ENCODE results near the gene TRIOBP.

Gene TRIOBP

DNA sequence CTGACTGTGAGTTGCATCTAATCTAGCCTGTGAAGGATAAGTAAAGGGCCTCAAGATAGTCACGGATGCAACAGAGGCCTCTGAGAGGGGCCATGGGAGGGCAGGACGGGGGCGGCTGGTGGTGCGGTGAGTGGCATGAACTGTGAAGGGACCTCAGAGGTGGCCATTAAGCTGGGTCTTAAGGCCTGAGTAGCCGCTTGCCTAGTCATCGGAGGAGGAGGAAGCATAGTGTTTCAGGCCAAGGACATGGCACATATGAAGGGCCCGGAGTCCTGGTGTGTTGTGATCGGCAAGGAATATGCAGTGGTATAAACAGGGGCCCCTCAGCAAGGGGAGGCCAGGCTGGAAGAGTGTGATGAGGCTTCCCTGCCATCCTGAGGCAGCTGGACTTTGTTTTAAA, 51.8 kb downstream of the TRIOBP start:
- TF ChIP-seq, protein P1, sequence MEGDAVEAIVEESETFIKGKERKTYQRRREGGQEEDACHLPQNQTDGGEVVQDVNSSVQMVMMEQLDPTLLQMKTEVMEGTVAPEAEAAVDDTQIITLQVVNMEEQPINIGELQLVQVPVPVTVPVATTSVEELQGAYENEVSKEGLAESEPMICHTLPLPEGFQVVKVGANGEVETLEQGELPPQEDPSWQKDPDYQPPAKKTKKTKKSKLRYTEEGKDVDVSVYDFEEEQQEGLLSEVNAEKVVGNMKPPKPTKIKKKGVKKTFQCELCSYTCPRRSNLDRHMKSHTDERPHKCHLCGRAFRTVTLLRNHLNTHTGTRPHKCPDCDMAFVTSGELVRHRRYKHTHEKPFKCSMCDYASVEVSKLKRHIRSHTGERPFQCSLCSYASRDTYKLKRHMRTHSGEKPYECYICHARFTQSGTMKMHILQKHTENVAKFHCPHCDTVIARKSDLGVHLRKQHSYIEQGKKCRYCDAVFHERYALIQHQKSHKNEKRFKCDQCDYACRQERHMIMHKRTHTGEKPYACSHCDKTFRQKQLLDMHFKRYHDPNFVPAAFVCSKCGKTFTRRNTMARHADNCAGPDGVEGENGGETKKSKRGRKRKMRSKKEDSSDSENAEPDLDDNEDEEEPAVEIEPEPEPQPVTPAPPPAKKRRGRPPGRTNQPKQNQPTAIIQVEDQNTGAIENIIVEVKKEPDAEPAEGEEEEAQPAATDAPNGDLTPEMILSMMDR (IDR thresholded peaks at IDR 0.05; ENCODE audit: low read length, missing control alignments): no peak
- no peak overlapping the region for H3K4me3 ChIP-seq (replicated peaks; ENCODE audit: low read depth, low read length)

DNA sequence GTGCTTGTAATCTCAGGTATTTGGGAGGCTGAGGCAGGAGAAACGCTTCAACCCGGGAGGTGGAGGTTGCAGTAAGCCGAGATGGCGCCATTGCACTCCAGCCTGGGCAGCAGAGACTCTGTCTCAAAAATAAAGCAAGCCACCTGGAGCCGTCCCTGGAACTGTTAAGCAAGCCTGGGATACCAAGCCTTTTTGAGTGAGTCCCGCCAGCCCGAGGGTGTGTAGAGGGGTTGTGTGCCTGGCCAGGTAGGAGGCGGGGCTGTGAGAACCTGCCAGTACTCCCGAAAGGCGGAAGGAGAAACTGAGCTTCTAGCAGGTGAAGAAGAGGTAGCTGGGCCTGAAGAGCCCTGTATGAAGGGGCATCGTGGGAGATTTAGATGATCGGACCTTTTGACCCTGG, 52.4 kb downstream of the TRIOBP start:
- TF ChIP-seq, protein P1 (IDR thresholded peaks at IDR 0.05; ENCODE audit: low read length, missing control alignments): no peak
- no peak for DNase-seq (ENCODE audit: low read depth)
- H3K4me3 ChIP-seq (replicated peaks; ENCODE audit: low read depth, low read length): no peak overlapping the region

More for the DNA sequence above, 51.8 kb downstream of the TRIOBP start:
- no peak for DNase-seq (ENCODE audit: low read depth)

DNA sequence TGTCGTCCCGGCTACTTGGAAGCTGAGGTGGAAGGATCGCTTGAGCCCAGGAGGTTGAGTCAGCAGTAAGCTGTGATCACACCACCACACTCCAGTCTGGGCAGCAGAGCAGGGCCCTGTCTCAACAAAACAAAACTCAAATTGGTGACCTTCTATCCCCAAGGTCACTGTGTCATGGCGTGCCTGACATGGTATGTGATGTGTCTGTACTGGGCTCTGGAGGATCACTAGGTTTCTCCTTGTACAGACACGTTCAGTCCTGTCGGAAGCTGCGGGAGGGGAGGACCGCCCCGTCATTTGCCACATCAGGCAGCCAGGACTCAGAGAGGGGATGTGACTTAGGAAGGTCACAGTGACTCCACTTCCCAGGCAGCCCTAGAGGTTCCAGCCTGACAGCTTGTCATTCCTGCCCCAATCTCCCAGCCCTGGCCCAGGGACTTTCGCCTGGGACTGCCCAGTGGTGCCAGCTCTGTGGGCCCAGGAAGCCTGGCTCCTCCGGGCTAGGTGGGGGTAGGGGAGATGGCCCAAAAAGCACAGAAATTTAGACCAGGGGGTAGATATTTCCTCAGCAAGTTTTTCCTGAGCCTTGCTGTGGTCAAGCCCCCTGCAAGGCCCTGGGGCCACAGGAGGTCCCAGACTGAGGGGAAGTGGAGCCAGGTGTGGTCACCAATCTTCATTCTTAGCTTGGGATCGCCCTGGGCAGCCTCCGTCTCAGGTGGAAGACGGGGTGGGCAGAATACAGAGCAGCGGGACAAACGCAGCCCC, 53.2 kb downstream of the TRIOBP start:
- no peak overlapping the region for H3K4me3 ChIP-seq (replicated peaks; ENCODE audit: low read depth, low read length)
- peak; percentile 47 for DNase-seq (ENCODE audit: low read depth)
- TF ChIP-seq, protein P1 (IDR thresholded peaks at IDR 0.05; ENCODE audit: low read length, missing control alignments): no peak

DNA sequence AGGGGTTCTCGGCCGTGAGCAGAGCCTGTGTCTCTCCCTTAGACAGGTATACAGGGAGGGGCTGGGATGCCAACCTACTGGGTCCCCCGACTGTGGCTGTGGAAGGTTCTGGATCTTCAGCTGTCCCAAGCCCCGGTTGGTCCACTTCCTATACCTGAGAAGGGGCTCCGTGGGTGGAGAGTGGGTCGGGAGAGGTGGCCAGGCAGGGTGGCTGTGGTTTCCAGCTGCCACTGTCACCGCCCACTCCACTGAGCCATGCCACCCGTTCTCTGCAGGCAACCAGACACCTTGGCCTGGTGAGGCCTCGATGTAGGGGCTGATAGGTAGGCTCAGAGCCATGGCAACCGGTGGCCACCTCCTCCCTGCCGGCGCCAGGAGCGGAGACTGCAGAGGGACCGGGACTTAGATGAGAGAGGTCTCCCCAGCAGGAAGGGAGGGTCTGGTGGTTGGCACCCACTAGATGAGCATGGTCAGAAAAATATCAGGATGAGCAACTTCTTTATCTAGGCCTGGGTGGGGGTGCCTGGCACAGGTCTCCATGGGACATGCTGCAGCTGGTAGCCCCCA, 53.8 kb downstream of the TRIOBP start:
- no peak overlapping the region for H3K4me3 ChIP-seq (replicated peaks; ENCODE audit: low read depth, low read length)
- TF ChIP-seq, protein P1 (IDR thresholded peaks at IDR 0.05; ENCODE audit: low read length, missing control alignments): no peak
- DNase-seq (ENCODE audit: low read depth): no peak

DNA sequence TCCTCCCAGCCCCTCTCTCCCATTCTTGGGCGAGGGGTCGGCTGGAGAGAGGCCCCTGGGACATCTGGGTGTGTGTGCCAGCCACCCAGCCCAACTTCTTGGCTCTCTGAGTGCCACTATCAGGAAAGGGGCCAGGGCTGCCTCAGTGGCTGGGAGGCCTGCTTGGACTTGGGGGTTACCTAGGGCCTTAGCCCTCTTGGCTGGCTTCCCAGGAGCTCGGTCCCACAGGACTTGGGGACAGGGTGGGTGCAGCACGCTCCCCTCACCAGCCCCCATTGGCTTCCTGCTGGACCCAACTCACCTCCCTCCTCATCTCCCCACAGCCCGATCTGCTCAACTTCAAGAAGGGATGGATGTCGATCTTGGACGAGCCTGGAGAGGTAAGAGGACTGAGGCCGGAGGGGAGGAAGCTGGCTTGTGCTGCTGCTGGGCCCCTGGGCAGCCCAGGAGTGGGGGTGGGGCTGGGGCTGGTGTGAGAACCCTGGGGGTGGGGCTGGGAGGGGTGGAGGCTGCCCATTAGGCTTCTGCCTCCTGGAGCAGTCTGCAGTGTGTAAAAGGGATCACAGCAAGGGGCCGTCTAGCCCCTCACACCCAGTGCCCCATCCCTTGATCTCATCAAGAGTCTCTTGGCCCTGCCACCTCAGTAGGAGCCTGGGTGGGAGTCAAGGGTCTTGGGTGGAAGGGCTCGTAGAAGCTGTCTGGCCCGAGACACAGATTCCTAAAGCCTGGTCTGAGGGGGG, 54.8 kb downstream of the TRIOBP start:
- TF ChIP-seq, protein P1 (IDR thresholded peaks at IDR 0.05; ENCODE audit: low read length, missing control alignments): no peak
- H3K4me3 ChIP-seq (replicated peaks; ENCODE audit: low read depth, low read length): no peak overlapping the region
- DNase-seq (ENCODE audit: low read depth): no peak

DNA sequence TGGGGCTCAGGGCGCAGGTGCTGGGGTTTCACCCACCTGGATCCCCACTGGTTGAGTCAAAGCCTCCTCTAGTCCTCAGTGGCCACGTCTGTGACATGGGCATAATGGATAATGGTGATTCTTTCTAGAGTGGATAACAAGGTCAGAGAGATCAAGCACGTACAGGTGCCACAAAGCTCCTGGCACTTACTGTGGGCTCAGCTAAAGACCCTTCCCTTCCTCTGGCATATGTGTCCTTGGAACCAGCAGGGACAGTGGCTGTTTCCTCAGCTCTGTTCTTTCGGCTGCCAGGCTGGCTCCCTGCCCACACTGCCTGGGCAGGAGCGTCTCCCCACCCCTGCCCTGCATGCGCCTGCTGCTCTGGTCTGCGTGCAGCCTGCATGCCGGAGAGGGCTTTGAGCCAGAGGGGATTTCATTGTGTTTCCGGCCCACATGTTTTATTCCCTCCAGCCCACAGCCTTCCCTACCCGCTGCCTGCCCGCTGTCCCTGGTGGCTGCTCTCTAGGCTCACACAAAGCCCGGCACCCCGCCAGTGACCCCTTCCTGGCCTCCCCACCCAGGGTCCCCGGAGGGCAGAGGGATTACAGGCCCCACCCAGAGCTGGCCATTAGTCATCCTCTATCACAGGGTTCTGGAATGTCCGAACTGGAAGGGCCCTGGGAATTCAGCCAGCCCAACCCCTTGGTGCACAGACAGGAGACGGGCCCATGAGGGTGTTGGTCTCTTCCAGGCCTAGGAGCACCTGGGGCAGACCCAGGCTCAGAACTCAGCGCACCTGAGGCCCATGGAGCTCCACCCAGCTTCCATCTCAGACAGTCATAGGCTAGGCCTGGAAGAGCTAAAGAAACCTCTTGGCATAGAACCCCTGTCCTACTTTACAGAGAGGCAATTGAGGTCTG, 55.6 kb downstream of the TRIOBP start:
- peak; percentile 97 for DNase-seq (ENCODE audit: low read depth)
- H3K4me3 ChIP-seq (replicated peaks; ENCODE audit: low read depth, low read length): no peak overlapping the region
- TF ChIP-seq, protein P1 (IDR thresholded peaks at IDR 0.05; ENCODE audit: low read length, missing control alignments): peak; percentile 22

Measured in fibroblast of pulmonary artery (primary cell).